NCI-H510A treated with DMSO at 0.1 percent for 48 hours (cell line): Measurements from ENCODE around the gene RNASEH2A.
"Not testable (repeated sequence)": the region's sequence is repeated elsewhere in the genome, so short reads cannot be mapped to it uniquely, and the experiment has no call there.

ENCODE experiments used
- DNase-seq: peaks from one replicate; lab custom pipeline; 2025; lab: John Stamatoyannopoulos, UW

RNASEH2A gene

GRCh38 chr19:12794196-12794941 lies 12.0 kb upstream of the RNASEH2A start:
- DNase-seq = no peak

GRCh38 chr19:12794971-12795381 lies 11.4 kb upstream of the RNASEH2A start:
- no peak for DNase-seq

GRCh38 chr19:12796146-12797071 lies 10.0 kb upstream of the RNASEH2A start:
- peak; percentile 89 for DNase-seq

- DNase-seq = no peak
Observed at GRCh38 chr19:12797141-12797587, 9.2 kb upstream of the RNASEH2A start.

- DNase-seq = not testable (repeated sequence)
Observed at GRCh38 chr19:12797607-12798006, 8.8 kb upstream of the RNASEH2A start.

GRCh38 chr19:12799742-12800465 lies 6.5 kb upstream of the RNASEH2A start:
- no peak for DNase-seq

GRCh38 chr19:12800466-12800770 lies 6.0 kb upstream of the RNASEH2A start:
- no peak for DNase-seq

- no peak for DNase-seq
Observed at GRCh38 chr19:12800923-12801465, 5.4 kb upstream of the RNASEH2A start.

- DNase-seq = peak; percentile 83
Observed at GRCh38 chr19:12801466-12802266, 4.7 kb upstream of the RNASEH2A start, which contains the start of the genes PRDX2 and THSD8. Gene PRDX2 (minus strand): TSS chr19:12801800. CDS start chr19:12801261, 539 bp downstream. Gene THSD8 (plus strand): TSS chr19:12802069. CDS start chr19:12802072, 3 bp downstream.

GRCh38 chr19:12802267-12803106 lies 3.9 kb upstream of the RNASEH2A start:
- DNase-seq = no peak

- DNase-seq = no peak
Observed at GRCh38 chr19:12804051-12804450, 2.3 kb upstream of the RNASEH2A start.

GRCh38 chr19:12815088-12815487 lies 8.7 kb downstream of the RNASEH2A start:
- no peak for DNase-seq

GRCh38 chr19:12817188-12817587 lies 10.8 kb downstream of the RNASEH2A start:
- not testable (repeated sequence) for DNase-seq

GRCh38 chr19:12817810-12818209 lies 11.4 kb downstream of the RNASEH2A start:
- DNase-seq = not testable (repeated sequence)

GRCh38 chr19:12821761-12822160 lies 15.4 kb downstream of the RNASEH2A start:
- DNase-seq = no peak

GRCh38 chr19:12825254-12826131 lies 19.1 kb downstream of the RNASEH2A start:
- DNase-seq = no peak

- DNase-seq = peak; percentile 85
Observed at GRCh38 chr19:12828494-12828893, 22.1 kb downstream of the RNASEH2A start.

- no peak for DNase-seq
Observed at GRCh38 chr19:12833418-12833737, 27.0 kb downstream of the RNASEH2A start.
